NOMO-1 treated with dmso at 0.1 percent for 144 hours (cell line): Measurements from ENCODE around the gene ATOH7.
"Not testable (repeated sequence)": the region's sequence is repeated elsewhere in the genome, so short reads cannot be mapped to it uniquely, and the experiment has no call there.

Experiments used
- DNase-seq: peaks from one replicate; lab custom pipeline; 2025; ENCODE audit not compliant: unreplicated experiment; lab: John Stamatoyannopoulos, UW

The ATOH7 gene

DNA sequence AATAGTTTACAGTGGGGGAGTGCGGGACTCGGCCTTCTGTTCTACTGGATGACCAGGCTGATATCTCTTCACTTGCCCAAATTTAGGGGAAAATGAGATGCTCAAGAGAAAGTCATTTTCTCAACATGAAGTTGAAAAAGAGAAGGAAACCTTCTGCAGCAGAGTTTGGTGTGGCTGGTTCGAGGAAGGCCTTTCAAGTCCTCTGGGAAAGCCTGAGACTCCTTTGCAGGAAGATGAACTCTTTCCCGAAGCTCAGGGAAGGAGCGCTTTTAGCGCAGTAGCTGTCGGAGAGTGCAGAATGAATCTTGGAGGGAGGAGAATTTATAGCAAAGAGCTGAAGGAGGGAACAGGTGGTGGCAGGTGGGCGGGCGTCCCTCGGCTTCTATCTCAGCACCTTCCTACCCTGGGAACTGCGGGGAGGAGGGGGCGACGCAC lies at the start of gene ATOH7:
Gene ATOH7 (minus strand): TSS at position 297 of the 435 bp plus-strand sequence. CDS start 436 bp downstream, outside the sequence.
- DNase-seq: no peak

DNA sequence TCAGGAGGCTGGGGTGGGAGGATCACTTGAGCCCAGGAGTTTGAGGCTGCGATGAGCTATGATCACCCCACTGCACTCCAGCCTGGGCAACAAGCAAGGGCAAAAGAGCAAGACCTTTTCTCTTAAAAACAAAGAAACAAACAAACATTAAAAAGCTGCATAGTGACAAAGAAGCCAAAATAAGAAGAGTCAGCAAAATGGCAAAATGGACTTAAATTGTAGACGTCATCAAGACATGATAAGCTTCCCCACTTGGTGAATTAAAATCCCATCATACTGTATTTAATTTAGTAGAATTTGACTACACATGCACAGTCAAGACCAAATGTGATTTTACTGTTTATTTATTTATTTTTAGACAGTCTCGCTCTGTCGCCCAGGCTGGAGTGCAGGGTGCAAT lies 48.8 kb upstream of the ATOH7 start:
- DNase-seq: no peak

- not testable (repeated sequence) for DNase-seq
These were observed 47.2 kb upstream of the ATOH7 start for GRCh38 chr10:68278906-68279753.

- not testable (repeated sequence) for DNase-seq
These were observed 45.9 kb upstream of the ATOH7 start for GRCh38 chr10:68277814-68278213.

DNA sequence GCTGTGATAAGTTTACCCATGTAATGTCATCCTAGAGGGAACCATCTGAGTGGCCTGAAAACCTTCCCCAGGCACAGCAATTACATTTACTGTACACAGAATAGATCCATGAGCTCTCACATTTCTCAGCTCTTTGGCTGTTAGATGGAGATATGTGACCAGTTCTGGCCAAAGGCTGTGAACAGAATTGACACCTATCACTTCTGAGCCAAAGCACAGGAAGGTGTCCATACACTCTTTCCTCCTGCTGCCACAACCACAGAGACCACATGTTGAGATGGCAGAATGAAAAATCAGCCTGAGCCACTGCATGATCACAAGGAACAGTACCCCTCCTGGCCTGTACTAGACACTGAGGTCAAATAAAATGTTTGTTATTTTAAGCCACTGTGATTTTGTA lies 44.3 kb upstream of the ATOH7 start:
- no peak for DNase-seq

DNA sequence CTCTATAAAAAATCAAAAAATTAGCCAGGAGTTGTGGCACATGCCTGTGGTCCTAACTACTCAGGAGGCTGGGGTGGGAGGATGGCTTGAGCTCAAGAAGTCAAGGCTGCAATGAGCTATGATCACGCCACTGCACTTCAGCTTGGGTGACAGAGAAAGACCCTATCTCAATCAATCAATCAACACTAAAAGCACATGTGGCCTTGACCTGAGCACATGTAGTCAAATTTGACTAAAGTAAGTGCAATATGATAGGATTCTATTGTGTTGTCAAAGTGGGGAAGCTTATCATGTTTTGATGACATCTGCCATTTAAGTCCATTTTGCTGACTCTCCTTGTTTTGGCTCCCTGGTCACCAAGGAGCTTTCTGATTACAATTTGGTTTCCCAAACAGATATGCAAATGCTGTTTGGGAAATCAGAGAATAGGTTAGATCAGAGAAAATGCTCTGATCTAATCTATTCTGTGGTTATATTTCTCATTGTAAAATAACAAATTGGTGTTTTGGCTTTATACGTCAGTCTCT lies 43.8 kb upstream of the ATOH7 start:
- DNase-seq: no peak

DNA sequence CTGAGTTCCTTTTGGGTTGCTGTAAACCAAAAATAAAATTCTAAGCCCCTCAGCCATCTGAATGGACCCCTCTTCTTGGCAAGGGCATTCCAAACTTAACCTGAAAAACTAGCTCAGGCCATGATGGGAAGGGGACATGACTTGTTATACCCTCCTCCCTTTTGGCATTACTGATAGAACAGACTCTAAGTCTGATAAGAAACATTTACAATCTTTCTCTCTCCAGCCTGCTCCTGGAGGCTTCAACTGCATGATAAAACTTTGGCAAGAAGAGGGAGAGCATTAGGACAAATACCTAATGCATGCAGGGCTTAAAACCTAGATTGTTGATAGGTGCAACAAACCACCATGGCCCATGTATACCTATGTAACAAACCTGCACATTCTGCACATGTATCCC lies 40.9 kb upstream of the ATOH7 start:
- DNase-seq: no peak

- no peak for DNase-seq
These were observed 39.4 kb upstream of the ATOH7 start for GRCh38 chr10:68271196-68271882.

DNA sequence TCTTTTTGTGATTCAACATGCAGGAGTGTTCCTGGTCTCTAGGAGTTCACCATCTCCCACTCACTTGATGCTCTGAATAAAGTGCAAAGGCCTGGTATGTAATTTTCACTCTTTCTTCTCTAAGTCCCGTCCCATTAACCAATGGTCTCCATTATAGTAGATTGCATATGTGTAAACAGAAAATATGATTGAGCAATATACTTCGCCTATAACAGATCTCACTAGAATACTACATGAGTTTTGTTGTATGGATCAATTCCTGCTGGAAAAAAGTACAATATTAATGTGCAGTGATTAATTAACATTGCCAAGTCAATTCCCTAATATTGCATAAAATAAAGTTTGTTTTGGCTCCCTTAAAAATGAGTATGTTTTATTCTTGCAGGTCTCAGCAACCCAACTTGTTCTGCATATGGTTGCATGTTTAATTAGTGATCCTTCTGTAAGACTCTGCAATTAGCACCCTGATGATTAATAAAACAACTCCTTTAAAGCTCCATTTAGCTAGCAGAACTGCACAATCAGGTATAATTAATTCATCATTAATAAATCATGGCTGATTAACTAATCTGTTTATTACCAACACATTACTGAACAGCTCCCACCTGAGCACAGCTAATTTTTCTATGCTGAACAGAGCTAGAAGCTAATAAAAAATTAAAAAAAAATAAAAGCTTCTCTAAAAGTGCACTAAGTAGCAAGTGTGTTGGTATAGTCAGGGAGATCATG lies 37.8 kb upstream of the ATOH7 start:
- DNase-seq: no peak

GRCh38 chr10:68261132-68261856 lies 29.4 kb upstream of the ATOH7 start:
- no peak for DNase-seq

GRCh38 chr10:68253346-68253745 lies 21.4 kb upstream of the ATOH7 start:
- no peak for DNase-seq

GRCh38 chr10:68251625-68252495 lies 19.9 kb upstream of the ATOH7 start:
- DNase-seq: peak; percentile 20

- DNase-seq: no peak
These were observed 19.2 kb upstream of the ATOH7 start for GRCh38 chr10:68251151-68251550.

DNA sequence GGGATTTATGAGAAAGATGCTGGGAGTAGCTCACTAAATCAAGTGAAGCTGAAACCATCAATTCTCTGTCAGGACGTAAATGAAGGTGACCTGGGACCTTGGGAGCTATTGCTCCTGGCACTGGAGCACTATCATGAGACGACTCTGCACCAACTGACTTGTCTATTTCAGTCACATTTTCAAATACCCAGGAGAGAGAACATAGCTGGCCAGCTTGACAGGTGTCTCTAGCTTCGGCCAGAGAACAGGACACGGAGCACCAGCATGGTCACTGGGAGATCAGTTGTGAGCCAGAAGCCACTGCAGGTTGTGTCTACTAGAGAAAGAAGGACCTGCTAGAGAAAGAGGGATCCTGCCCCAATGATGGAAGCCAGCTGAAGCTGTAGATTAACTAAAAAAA lies 17.4 kb upstream of the ATOH7 start:
- DNase-seq: no peak

GRCh38 chr10:68247931-68248330 lies 16.0 kb upstream of the ATOH7 start:
- no peak for DNase-seq

GRCh38 chr10:68246397-68246796 lies 14.5 kb upstream of the ATOH7 start:
- DNase-seq: not testable (repeated sequence)

- no peak for DNase-seq
These were observed 10.1 kb upstream of the ATOH7 start for GRCh38 chr10:68242051-68242450.

DNA sequence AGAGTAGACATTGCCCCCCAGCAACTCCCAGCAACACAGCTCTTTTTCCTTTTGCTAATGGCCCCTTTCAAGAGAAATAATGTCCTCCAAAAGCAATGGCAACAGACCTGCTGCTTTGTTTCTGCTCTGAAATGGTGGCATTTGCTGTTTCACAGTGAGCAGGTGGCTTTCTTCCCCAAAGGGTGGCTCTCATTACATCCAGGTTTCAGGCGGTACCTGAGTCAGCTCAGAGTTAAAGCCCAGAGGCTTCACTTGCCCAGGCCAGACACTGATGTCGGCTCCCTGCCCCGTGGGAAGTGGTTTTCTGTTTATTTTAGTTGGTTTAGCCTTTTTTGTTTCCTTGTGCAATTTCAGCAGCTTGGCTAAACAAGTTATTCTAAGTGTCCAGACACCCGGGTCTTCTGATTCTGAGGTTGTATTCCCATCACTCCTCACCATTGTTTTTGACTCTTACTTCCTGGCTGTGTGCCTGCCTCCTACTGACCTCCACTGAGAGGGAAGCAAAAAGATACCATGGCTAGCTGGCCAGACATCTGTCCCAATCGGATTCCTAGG lies 7.8 kb upstream of the ATOH7 start:
- DNase-seq: no peak

DNA sequence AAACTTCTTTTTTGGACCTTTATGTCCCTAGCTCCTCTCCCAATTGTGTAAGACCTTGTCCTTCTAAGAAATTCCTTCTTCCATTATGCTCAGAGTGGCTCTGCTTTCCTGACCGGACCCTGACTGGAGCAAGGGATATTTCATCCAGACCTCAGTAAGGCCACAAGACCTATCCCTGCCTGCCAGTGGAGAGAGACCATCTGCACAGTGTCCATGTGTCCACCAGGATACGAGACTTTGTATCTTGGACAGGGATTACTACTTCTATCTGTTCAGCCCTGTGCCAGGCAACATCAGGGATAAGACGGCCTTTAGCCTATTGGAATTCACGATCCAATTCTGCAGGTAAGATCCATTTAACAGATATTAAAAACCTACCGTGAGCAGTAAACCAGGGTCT lies 7.2 kb upstream of the ATOH7 start:
- DNase-seq: no peak
